HepG2 (cell line): ENCODE results near the gene DUSP9. TPM values are rescaled to one million over a fixed set of nuclear protein-coding genes. Genes with fewer than 3 reads are reported as not detected.

Source experiments
- ATRX ChIP-seq: sonication (generic); formaldehyde crosslinking; IDR thresholded peaks from 2 replicates; pipeline ENCODE4 v1.4.0; 2020; ENCODE audit warnings: missing genetic modification reagents, borderline replicate concordance
- CEBPB ChIP-seq: IDR thresholded peaks from 2 replicates; pipeline ENCODE4 v1.6.1; 2011; ENCODE audit warnings: low read depth, low read length, improper control_type of control experiment, borderline replicate concordance
- CEBPG ChIP-seq: IDR thresholded peaks from 2 replicates; pipeline ENCODE4 v1.6.1; 2016
- DPF2 ChIP-seq: sonication (generic); formaldehyde crosslinking; IDR thresholded peaks from 2 replicates; pipeline ENCODE4 v1.4.0; 2020; ENCODE audit warnings: mild to moderate bottlenecking, low read depth, missing genetic modification reagents, borderline replicate concordance
- EHMT2 ChIP-seq: fragments of 200-600 bp; sonication (generic); IDR thresholded peaks from 2 replicates; pipeline ENCODE4 v1.7.0; 2017; ENCODE audit warnings: antibody characterized with exemption, low read depth, low read length, borderline replicate concordance
- EZH2 ChIP-seq: conservative IDR thresholded peaks from 2 replicates; pipeline ENCODE4 v1.6.1; 2012; ENCODE audit warnings: mild to moderate bottlenecking, low read depth, low read length, moderate library complexity
- FLYWCH1 ChIP-seq: sonication (generic); formaldehyde crosslinking; IDR thresholded peaks from 2 replicates; pipeline ENCODE4 v1.8.1; 2023; ENCODE audit warnings: mild to moderate bottlenecking, missing genetic modification reagents
- HMGA1 ChIP-seq: sonication (generic); formaldehyde crosslinking; conservative IDR thresholded peaks from 2 replicates; pipeline ENCODE4 v1.4.0; 2020; ENCODE audit warnings: missing genetic modification reagents
- KDM5B ChIP-seq: sonication (generic); formaldehyde crosslinking; IDR thresholded peaks from 2 replicates; pipeline ENCODE4 v1.4.0; 2020; ENCODE audit warnings: missing genetic modification reagents, mild to moderate bottlenecking, borderline replicate concordance
- MBNL3 ChIP-seq: fragments of 250-450 bp; sonication (Bioruptor Pico); conservative IDR thresholded peaks from 2 replicates; pipeline ENCODE4 v1.8.0; 2022; ENCODE audit warnings: mild to moderate bottlenecking, inconsistent platforms
- MYC ChIP-seq: sonication (generic); formaldehyde crosslinking; IDR thresholded peaks from 2 replicates; pipeline ENCODE4 v1.9.0; 2021; ENCODE audit warnings: missing genetic modification reagents, borderline replicate concordance
- SYNCRIP ChIP-seq: fragments of 200-400 bp; formaldehyde crosslinking; IDR thresholded peaks from 2 replicates; pipeline ENCODE4 v1.6.1; 2018; ENCODE audit warnings: mild to moderate bottlenecking, low read depth, low read length; ENCODE audit not compliant: insufficient read depth
- THYN1 ChIP-seq: sonication (generic); formaldehyde crosslinking; IDR thresholded peaks from 2 replicates; pipeline ENCODE4 v1.8.1; 2023; ENCODE audit warnings: low read depth, mild to moderate bottlenecking, moderate library complexity, missing genetic modification reagents, borderline replicate concordance
- ZMAT3 ChIP-seq: sonication (generic); formaldehyde crosslinking; conservative IDR thresholded peaks from 2 replicates; pipeline ENCODE4 v1.7.0; 2021; ENCODE audit warnings: missing genetic modification reagents
- ZNF124 ChIP-seq: sonication (generic); formaldehyde crosslinking; IDR thresholded peaks from 2 replicates; pipeline ENCODE4 v1.4.0; 2020; ENCODE audit warnings: missing genetic modification reagents
- ZNF251 ChIP-seq: sonication (generic); formaldehyde crosslinking; IDR thresholded peaks from 2 replicates; pipeline ENCODE4 v1.9.0; 2021; ENCODE audit warnings: mild to moderate bottlenecking, missing genetic modification reagents
- ZNF383 ChIP-seq: sonication (generic); formaldehyde crosslinking; IDR thresholded peaks from 2 replicates; pipeline ENCODE4 v1.4.0; 2020; ENCODE audit warnings: missing genetic modification reagents, mild to moderate bottlenecking, borderline replicate concordance
- ZNF430 ChIP-seq: sonication (generic); formaldehyde crosslinking; IDR thresholded peaks from 2 replicates; pipeline ENCODE4 v1.9.0; 2021; ENCODE audit warnings: mild to moderate bottlenecking, missing genetic modification reagents
- ZNF432 ChIP-seq: sonication (generic); formaldehyde crosslinking; IDR thresholded peaks from 2 replicates; pipeline ENCODE4 v1.5.0; 2020; ENCODE audit warnings: missing genetic modification reagents, mild to moderate bottlenecking, borderline replicate concordance
- ZNF484 ChIP-seq: sonication (generic); formaldehyde crosslinking; IDR thresholded peaks from 2 replicates; pipeline ENCODE4 v1.5.1; 2020; ENCODE audit warnings: mild to moderate bottlenecking, low read depth, missing genetic modification reagents, borderline replicate concordance
- ZNF761 ChIP-seq: sonication (generic); formaldehyde crosslinking; conservative IDR thresholded peaks from 2 replicates; pipeline ENCODE4 v1.4.0; 2020; ENCODE audit warnings: mild to moderate bottlenecking, missing genetic modification reagents
- ZNF878 ChIP-seq: sonication (generic); formaldehyde crosslinking; IDR thresholded peaks from 2 replicates; pipeline ENCODE4 v1.8.1; 2023; ENCODE audit warnings: mild to moderate bottlenecking, missing genetic modification reagents, moderate library complexity
- polyA plus RNA-seq, 8 experiments: library from polyadenylated mRNA; depleted of rRNA in 3 of 8; stranded (reverse) in 7 of 8; unstranded in 1 of 8; fragments of >200 nt; fragmentation: Illumina TruSeq in 4 of 8; extraction: Trizol in 4 of 8; gene quantifications; 2 replicates each; pipeline versions ENCODE4 v1.2.1 to v1.2.3, GENCODE V29; 2011 to 2016; ENCODE audit warnings: low read depth in 4 of 8, missing spikeins in 1 of 8, mixed read lengths in 1 of 8; ENCODE audit not compliant: insufficient read depth in 1 of 8
- total RNA-seq, 5 experiments: library from RNA; depleted of rRNA; stranded (reverse); fragments of >200 nt; fragmentation: Illumina TruSeq; extraction: Trizol; gene quantifications; 2 replicates each; pipeline ENCODE4 v1.2.3, GENCODE V29; 2016; ENCODE audit warnings: low read depth in 1 of 5
- TF ChIP-seq, protein P1 (sequence below): sonication (generic); formaldehyde crosslinking; IDR thresholded peaks from 2 replicates; pipeline ENCODE4 v1.8.1; 2023; ENCODE audit warnings: mild to moderate bottlenecking, missing genetic modification reagents
- TF ChIP-seq, protein P2 (sequence below): IDR thresholded peaks from 2 replicates; pipeline ENCODE4 v1.6.1; 2016; ENCODE audit warnings: mild to moderate bottlenecking, missing biosample characterization, missing genetic modification reagents
- TF ChIP-seq, protein P3 (sequence below): sonication (generic); formaldehyde crosslinking; IDR thresholded peaks from 2 replicates; pipeline ENCODE4 v1.5.1; 2020; ENCODE audit warnings: mild to moderate bottlenecking, missing genetic modification reagents, moderate library complexity
- TF ChIP-seq, protein P4 (sequence below): conservative IDR thresholded peaks from 2 replicates; pipeline ENCODE4 v1.6.1; 2018; ENCODE audit warnings: missing genetic modification reagents

The DUSP9 gene
- total and polyA plus RNA-seq, 2 of the 13 experiments (the other 11 are each of a cell fraction or from before 2014, with no cell fraction given) = 235 to 435 TPM

DNA sequence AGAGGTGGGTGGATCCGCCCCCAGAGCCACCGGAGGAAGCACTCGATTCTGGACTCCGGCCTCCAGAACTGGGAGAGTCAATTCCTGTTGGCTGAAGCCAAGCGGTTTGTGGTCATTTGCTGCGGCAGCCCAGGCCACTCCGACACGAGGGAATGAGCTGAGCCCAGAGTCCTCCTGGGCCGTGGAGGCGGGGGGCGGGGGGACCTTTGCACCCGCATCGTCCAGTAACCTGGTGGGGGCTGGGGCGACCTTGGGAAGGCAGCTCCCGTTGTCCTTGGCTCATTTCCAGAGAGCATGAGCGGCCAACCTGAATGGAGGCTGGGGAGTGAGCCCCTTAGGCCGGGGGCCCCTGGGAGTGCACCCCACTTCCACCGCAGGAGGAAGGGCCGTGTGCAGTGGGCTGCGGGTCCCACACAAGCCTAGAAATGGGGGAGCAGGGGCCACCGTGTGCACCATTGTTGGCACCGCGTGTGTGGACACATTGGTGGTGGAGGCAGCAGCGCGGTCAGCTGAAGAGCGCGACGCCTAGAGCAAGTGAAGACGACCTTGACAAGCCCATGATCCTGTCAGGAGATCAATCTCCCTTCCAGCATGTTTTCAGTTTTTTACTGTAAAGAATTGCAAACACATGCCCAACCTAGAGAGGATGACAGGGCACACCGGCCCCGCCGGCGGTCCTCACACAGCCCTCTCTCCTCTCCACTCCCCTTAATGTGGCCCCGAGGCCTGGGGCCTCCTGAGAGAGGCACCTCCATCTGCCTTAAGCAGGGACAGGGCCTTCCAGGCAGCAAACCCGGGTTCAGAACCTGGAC, 19.9 kb upstream of the DUSP9 start (continued):
- TF ChIP-seq KDM5B (CRISPR knock-in tag) (no peak), CEBPB (no peak), THYN1 (CRISPR knock-in tag) (no peak), ZNF484 (no peak), EZH2 (no peak), ZNF878 (CRISPR knock-in tag) (no peak), ZNF251 (CRISPR knock-in tag) (no peak), CEBPG (CRISPR knock-in tag) (no peak), ATRX (CRISPR knock-in tag) (no peak), DPF2 (CRISPR knock-in tag) (no peak), ZMAT3 (CRISPR knock-in tag) (no peak), ZNF430 (CRISPR knock-in tag) (peak; percentile 17; the same call in 1 of the 2 replicates), EHMT2 (no peak), FLYWCH1 (CRISPR knock-in tag) (no peak), MBNL3 (CRISPR knock-in tag) (no peak), SYNCRIP (no peak), ZNF432 (CRISPR knock-in tag) (no peak), ZNF124 (CRISPR knock-in tag) (no peak), ZNF383 (CRISPR knock-in tag) (no peak), HMGA1 (no peak), ZNF761 (CRISPR knock-in tag) (no peak), MYC (CRISPR knock-in tag) (peak; percentile 66)
- TF ChIP-seq, protein P1, sequence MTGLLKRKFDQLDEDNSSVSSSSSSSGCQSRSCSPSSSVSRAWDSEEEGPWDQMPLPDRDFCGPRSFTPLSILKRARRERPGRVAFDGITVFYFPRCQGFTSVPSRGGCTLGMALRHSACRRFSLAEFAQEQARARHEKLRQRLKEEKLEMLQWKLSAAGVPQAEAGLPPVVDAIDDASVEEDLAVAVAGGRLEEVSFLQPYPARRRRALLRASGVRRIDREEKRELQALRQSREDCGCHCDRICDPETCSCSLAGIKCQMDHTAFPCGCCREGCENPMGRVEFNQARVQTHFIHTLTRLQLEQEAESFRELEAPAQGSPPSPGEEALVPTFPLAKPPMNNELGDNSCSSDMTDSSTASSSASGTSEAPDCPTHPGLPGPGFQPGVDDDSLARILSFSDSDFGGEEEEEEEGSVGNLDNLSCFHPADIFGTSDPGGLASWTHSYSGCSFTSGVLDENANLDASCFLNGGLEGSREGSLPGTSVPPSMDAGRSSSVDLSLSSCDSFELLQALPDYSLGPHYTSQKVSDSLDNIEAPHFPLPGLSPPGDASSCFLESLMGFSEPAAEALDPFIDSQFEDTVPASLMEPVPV (CRISPR knock-in tag) = 0 out of 2 replicates have a peak, but pooled peaks have one; percentile 3
- TF ChIP-seq, protein P2, sequence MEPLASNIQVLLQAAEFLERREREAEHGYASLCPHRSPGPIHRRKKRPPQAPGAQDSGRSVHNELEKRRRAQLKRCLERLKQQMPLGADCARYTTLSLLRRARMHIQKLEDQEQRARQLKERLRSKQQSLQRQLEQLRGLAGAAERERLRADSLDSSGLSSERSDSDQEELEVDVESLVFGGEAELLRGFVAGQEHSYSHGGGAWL (CRISPR knock-in tag) = no peak; the same call in none of the 2 replicates
- TF ChIP-seq, protein P3, sequence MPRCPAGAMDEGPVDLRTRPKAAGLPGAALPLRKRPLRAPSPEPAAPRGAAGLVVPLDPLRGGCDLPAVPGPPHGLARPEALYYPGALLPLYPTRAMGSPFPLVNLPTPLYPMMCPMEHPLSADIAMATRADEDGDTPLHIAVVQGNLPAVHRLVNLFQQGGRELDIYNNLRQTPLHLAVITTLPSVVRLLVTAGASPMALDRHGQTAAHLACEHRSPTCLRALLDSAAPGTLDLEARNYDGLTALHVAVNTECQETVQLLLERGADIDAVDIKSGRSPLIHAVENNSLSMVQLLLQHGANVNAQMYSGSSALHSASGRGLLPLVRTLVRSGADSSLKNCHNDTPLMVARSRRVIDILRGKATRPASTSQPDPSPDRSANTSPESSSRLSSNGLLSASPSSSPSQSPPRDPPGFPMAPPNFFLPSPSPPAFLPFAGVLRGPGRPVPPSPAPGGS (CRISPR knock-in tag) = no peak
- TF ChIP-seq, protein P4, sequence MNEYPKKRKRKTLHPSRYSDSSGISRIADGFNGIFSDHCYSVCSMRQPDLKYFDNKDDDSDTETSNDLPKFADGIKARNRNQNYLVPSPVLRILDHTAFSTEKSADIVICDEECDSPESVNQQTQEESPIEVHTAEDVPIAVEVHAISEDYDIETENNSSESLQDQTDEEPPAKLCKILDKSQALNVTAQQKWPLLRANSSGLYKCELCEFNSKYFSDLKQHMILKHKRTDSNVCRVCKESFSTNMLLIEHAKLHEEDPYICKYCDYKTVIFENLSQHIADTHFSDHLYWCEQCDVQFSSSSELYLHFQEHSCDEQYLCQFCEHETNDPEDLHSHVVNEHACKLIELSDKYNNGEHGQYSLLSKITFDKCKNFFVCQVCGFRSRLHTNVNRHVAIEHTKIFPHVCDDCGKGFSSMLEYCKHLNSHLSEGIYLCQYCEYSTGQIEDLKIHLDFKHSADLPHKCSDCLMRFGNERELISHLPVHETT (CRISPR knock-in tag) = no peak
